HEK293 (cell line): ENCODE measurements around the gene CCDC124.
A peak's percentile ranks its signal among the peaks of the same experiment; 100 is the strongest.

ENCODE experiments used
- CTCF ChIA-PET: fragments of 350-600 bp; formaldehyde crosslinking; extraction: SDS; loops from one replicate; lab custom pipeline; 2021; ENCODE audit warnings: antibody characterized with exemption; lab: Yijun Ruan, JAX
- POLR2A ChIA-PET: fragments of 300-600 bp; formaldehyde crosslinking; extraction: SDS; loops from one replicate; lab custom pipeline; 2020; ENCODE audit warnings: antibody characterized with exemption, inconsistent platforms; lab: Yijun Ruan, JAX
- H3K27ac ChIP-seq: fragments of 200-500 bp; sonication (Bioruptor generic); 2 replicates; pipeline ENCODE4 v1.5.1; 2014; ENCODE audit warnings: low read depth, low read length, control low read depth, inconsistent platforms; ENCODE audit errors: extremely low read depth
- H3K36me3 ChIP-seq, 2 experiments: fragments of 200-500 bp in 1 of 2; sonication (Bioruptor generic) in 1 of 2; 1 replicate in 1 of 2; 2 replicates in 1 of 2; pipeline ENCODE4 v1.5.1; 2014 to 2017; ENCODE audit warnings: inconsistent platforms in 2 of 2, low read length in 2 of 2; ENCODE audit not compliant: control insufficient read depth in 2 of 2, insufficient read depth in 1 of 2
- H3K4me1 ChIP-seq: fragments of 200-500 bp; sonication (Bioruptor generic); 2 replicates; pipeline ENCODE4 v1.5.1; 2014; ENCODE audit warnings: mild to moderate bottlenecking, low read length, inconsistent platforms; ENCODE audit not compliant: control insufficient read depth, insufficient read depth
- H3K4me3 ChIP-seq: 2 replicates; pipeline ENCODE4 v1.5.1; 2011; ENCODE audit warnings: low read depth, mild to moderate bottlenecking, control low read depth, low read length, moderate library complexity
- H3K9me3 ChIP-seq: fragments of 200-500 bp; sonication (Bioruptor generic); 2 replicates; pipeline ENCODE4 v1.5.1; 2014; ENCODE audit warnings: low read depth, low read length, inconsistent platforms; ENCODE audit not compliant: control insufficient read depth, insufficient read depth
- IKZF3 ChIP-seq: fragments of 450-650 bp; IDR thresholded peaks from 2 replicates; pipeline ENCODE4 v1.5.0; 2018; ENCODE audit warnings: missing biosample characterization, mild to moderate bottlenecking, missing genetic modification characterization, moderate library complexity
- KLF1 ChIP-seq: fragments of 450-650 bp; formaldehyde crosslinking; IDR thresholded peaks from 2 replicates; pipeline ENCODE4 v1.5.1; 2016; ENCODE audit warnings: missing biosample characterization, missing genetic modification characterization
- PRDM10 ChIP-seq: fragments of 450-650 bp; formaldehyde crosslinking; IDR thresholded peaks from 2 replicates; pipeline ENCODE4 v1.5.1; 2016; ENCODE audit warnings: missing biosample characterization, missing genetic modification characterization
- SCRT1 ChIP-seq: fragments of 450-650 bp; formaldehyde crosslinking; IDR thresholded peaks from 2 replicates; pipeline ENCODE4 v1.5.1; 2016; ENCODE audit warnings: missing biosample characterization, missing genetic modification characterization, borderline replicate concordance
- SCRT2 ChIP-seq: fragments of 450-650 bp; formaldehyde crosslinking; IDR thresholded peaks from 2 replicates; pipeline ENCODE4 v1.5.1; 2016; ENCODE audit warnings: missing biosample characterization, missing genetic modification characterization
- TSHZ1 ChIP-seq: fragments of 450-650 bp; formaldehyde crosslinking; IDR thresholded peaks from 2 replicates; pipeline ENCODE4 v1.5.1; 2016; ENCODE audit warnings: missing biosample characterization, missing genetic modification characterization, borderline replicate concordance
- ZBTB21 ChIP-seq: fragments of 450-650 bp; formaldehyde crosslinking; IDR thresholded peaks from 2 replicates; pipeline ENCODE4 v1.5.1; 2017; ENCODE audit warnings: missing biosample characterization, missing genetic modification characterization
- ZFP69B ChIP-seq: fragments of 450-650 bp; formaldehyde crosslinking; IDR thresholded peaks from 2 replicates; pipeline ENCODE4 v1.5.1; 2016; ENCODE audit warnings: missing biosample characterization, missing genetic modification characterization
- ZNF121 ChIP-seq: fragments of 450-650 bp; formaldehyde crosslinking; IDR thresholded peaks from 2 replicates; pipeline ENCODE4 v1.5.1; 2016; ENCODE audit warnings: missing biosample characterization, missing genetic modification characterization
- ZNF155 ChIP-seq: fragments of 450-650 bp; formaldehyde crosslinking; IDR thresholded peaks from 2 replicates; pipeline ENCODE4 v1.5.1; 2016; ENCODE audit warnings: missing biosample characterization, missing genetic modification characterization
- ZNF202 ChIP-seq: fragments of 450-650 bp; formaldehyde crosslinking; IDR thresholded peaks from 2 replicates; pipeline ENCODE4 v1.5.1; 2016; ENCODE audit warnings: missing biosample characterization, missing genetic modification characterization, borderline replicate concordance
- ZNF311 ChIP-seq: fragments of 450-650 bp; formaldehyde crosslinking; IDR thresholded peaks from 2 replicates; pipeline ENCODE4 v1.5.1; 2017; ENCODE audit warnings: missing biosample characterization, missing genetic modification characterization, borderline replicate concordance
- ZNF560 ChIP-seq: fragments of 450-650 bp; formaldehyde crosslinking; IDR thresholded peaks from 2 replicates; pipeline ENCODE4 v1.5.1; 2017; ENCODE audit warnings: missing biosample characterization, missing genetic modification characterization, borderline replicate concordance
- ZNF610 ChIP-seq: fragments of 450-650 bp; formaldehyde crosslinking; IDR thresholded peaks from 2 replicates; pipeline ENCODE4 v1.5.1; 2016; ENCODE audit warnings: missing biosample characterization, missing genetic modification characterization, borderline replicate concordance
- ZNF621 ChIP-seq: fragments of 450-650 bp; formaldehyde crosslinking; IDR thresholded peaks from 2 replicates; pipeline ENCODE4 v1.5.1; 2017; ENCODE audit warnings: missing biosample characterization, missing genetic modification characterization
- ZNF747 ChIP-seq: fragments of 450-650 bp; formaldehyde crosslinking; IDR thresholded peaks from 2 replicates; pipeline ENCODE4 v1.5.1; 2016; ENCODE audit warnings: missing biosample characterization, missing genetic modification characterization
- ZNF776 ChIP-seq: fragments of 450-650 bp; formaldehyde crosslinking; IDR thresholded peaks from 2 replicates; pipeline ENCODE4 v1.5.0; 2017; ENCODE audit warnings: missing biosample characterization, missing genetic modification characterization, borderline replicate concordance
- ZSCAN18 ChIP-seq: fragments of 450-650 bp; formaldehyde crosslinking; IDR thresholded peaks from 2 replicates; pipeline ENCODE4 v1.5.1; 2016; ENCODE audit warnings: missing biosample characterization, missing genetic modification characterization

The CCDC124 gene

GRCh38 chr19:17936379-17936778 lies 3.6 kb downstream of the CCDC124 start:
- no peaks in the 10 kb centered on the region for H3K4me1 ChIP-seq
- CTCF ChIA-PET, result interaction anchor here (0.6 to 9.0 kb wide), 7 partner anchors 10 to 573 kb away, joined by 3 to 233 read pairs (median 7); no protein-coding TSS in a partner anchor
- TF ChIP-seq ZNF776 (tag by site-specific recombination) (no peak), SCRT2 (tag by site-specific recombination) (no peak), IKZF3 (tag by site-specific recombination) (no peak), ZNF121 (tag by site-specific recombination) (no peak), ZNF155 (no peak), ZNF202 (tag by site-specific recombination) (no peak), ZNF610 (tag by site-specific recombination) (no peak), ZFP69B (tag by site-specific recombination) (no peak), ZNF621 (tag by site-specific recombination) (no peak), ZSCAN18 (tag by site-specific recombination) (no peak), ZNF311 (tag by site-specific recombination) (no peak), ZBTB21 (tag by site-specific recombination) (no peak), KLF1 (no peak), ZNF747 (tag by site-specific recombination) (no peak)
- TF ChIP-seq, all 188 proteins: peak for 0
- peaks cover 3 to 20% of the 10 kb centered on the region in 2 experiments; a peak in 2 of 3 replicates for H3K36me3 ChIP-seq
- no peaks in the 10 kb centered on the region for H3K9me3 ChIP-seq
- no peak overlapping the region for H3K27ac ChIP-seq
- POLR2A ChIA-PET, result no interaction called here
- no peak overlapping the region for H3K4me3 ChIP-seq

DNA sequence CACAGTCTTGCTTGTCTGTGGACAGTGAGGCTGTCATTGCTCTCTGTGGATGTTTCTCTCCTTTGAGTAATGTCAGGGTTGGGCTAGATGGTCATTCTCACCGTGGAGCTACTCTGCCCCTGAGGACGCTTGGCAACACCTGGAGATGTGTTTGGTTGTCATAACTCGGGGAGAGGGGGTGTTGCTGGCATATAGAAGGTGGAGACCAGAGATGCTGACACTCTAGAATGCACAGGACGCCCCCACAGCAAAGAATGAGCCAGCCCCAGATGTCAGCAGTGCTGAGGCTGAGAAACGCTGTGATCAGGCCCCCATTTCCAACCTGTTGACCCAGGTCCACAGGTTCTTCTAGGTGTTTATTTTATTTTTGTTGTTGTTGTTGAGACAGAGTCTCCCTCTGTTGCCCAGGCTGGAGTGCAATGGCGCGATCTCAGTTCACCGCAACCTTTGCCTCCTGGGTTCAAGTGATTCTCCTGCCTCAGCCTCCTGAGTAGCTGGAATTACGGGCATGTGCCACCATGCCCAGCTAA lies 4.6 kb downstream of the CCDC124 start:
- ChIA-PET POLR2A (interaction anchor here (0.6 to 1.2 kb wide), 2 partner anchors 37 to 78 kb away, joined by 3 to 6 read pairs; partner anchors contain the start of gene RPL18A), CTCF (interaction anchor here (0.6 to 9.0 kb wide), 26 partner anchors 9 to 610 kb away, joined by 3 to 233 read pairs (median 5); partner anchors contain the start of gene RPL18A)
- peak; percentile 51; the same call in 1 of the 2 replicates for TF ChIP-seq SCRT2 (tag by site-specific recombination)
- TF ChIP-seq SCRT1 (tag by site-specific recombination), result peak; percentile 75
- no peak for TF ChIP-seq TSHZ1
- no peak for TF ChIP-seq ZNF560 (tag by site-specific recombination)
- peak; percentile 55 for TF ChIP-seq PRDM10
- no peak overlapping the region for H3K4me3 ChIP-seq
- peaks cover 3 to 29% of the 10 kb centered on the region in 2 experiments; a peak in 2 of 3 replicates for H3K36me3 ChIP-seq
- no peak overlapping the region for H3K27ac ChIP-seq
- no peaks in the 10 kb centered on the region for H3K9me3 ChIP-seq
- no peaks in the 10 kb centered on the region for H3K4me1 ChIP-seq
